GM19468 (cell line): ENCODE results near the gene GLS.
"Not testable (repeated sequence)": the region's sequence is repeated elsewhere in the genome, so short reads cannot be mapped to it uniquely, and the experiment has no call there.

ENCODE experiments used
- ATAC-seq: cut with Tn5 transposase; IDR thresholded peaks from one replicate; pipeline ENCODE4 v1.9.1; 2021; ENCODE audit warnings: mild to moderate bottlenecking, moderate library complexity, moderate number of reproducible peaks; ENCODE audit not compliant: unreplicated experiment; ENCODE audit errors: extremely low read depth

Gene GLS

GRCh38 chr2:190881598-190882410 lies 1.2 kb downstream of the GLS start:
- ATAC-seq, result peak; percentile 48

- no peak for ATAC-seq
These were observed 1.8 kb downstream of the GLS start for GRCh38 chr2:190882411-190882766.

- no peak for ATAC-seq
These were observed 2.4 kb downstream of the GLS start for GRCh38 chr2:190882856-190883582.

- ATAC-seq, result not testable (repeated sequence)
These were observed 5.2 kb downstream of the GLS start for GRCh38 chr2:190885844-190886243.

GRCh38 chr2:190887089-190887488 lies 6.5 kb downstream of the GLS start:
- peak; percentile 73 for ATAC-seq

- no peak for ATAC-seq
These were observed 7.8 kb downstream of the GLS start for GRCh38 chr2:190888449-190888848.

GRCh38 chr2:190889175-190889943 lies 8.7 kb downstream of the GLS start:
- ATAC-seq, result no peak

- ATAC-seq, result no peak
These were observed 10.8 kb downstream of the GLS start for GRCh38 chr2:190891372-190891771.

GRCh38 chr2:190891889-190892288 lies 11.3 kb downstream of the GLS start:
- no peak for ATAC-seq

- no peak for ATAC-seq
These were observed 12.5 kb downstream of the GLS start for GRCh38 chr2:190893157-190893556.

GRCh38 chr2:190896477-190896876 lies 15.9 kb downstream of the GLS start:
- no peak for ATAC-seq

- ATAC-seq, result no peak
These were observed 23.3 kb downstream of the GLS start for GRCh38 chr2:190903693-190904450.

GRCh38 chr2:190904640-190905261 lies 24.1 kb downstream of the GLS start:
- no peak for ATAC-seq

GRCh38 chr2:190908532-190908931 lies 27.9 kb downstream of the GLS start:
- ATAC-seq, result no peak

- no peak for ATAC-seq
These were observed 29.1 kb downstream of the GLS start for GRCh38 chr2:190909680-190910079.

GRCh38 chr2:190910341-190911136 lies 29.9 kb downstream of the GLS start:
- no peak for ATAC-seq

- peak; percentile 85 for ATAC-seq
These were observed 31.2 kb downstream of the GLS start for GRCh38 chr2:190911813-190912212.

- ATAC-seq, result no peak
These were observed 32.1 kb downstream of the GLS start for GRCh38 chr2:190912726-190913125.

- no peak for ATAC-seq
These were observed 33.1 kb downstream of the GLS start for GRCh38 chr2:190913725-190914124.
